Karpas-422 (cell line): ENCODE results near the gene TRMT112. TPM values are rescaled to one million over a fixed set of nuclear protein-coding genes. Genes with fewer than 3 reads are reported as not detected.

Experiments
- DNase-seq: peaks from one replicate; pipeline ENCODE4 v3.0.0-alpha.2; 2015
- H2AFZ ChIP-seq: fragments of 200-600 bp; sonication (generic); 2 replicates; pipeline ENCODE4 v1.6.1; 2014; ENCODE audit warnings: antibody characterized with exemption, low read length, mixed read lengths
- H3K27ac ChIP-seq: fragments of 200-600 bp; sonication (generic); 2 replicates; pipeline ENCODE4 v1.5.1; 2014; ENCODE audit warnings: mild to moderate bottlenecking, low read length, moderate library complexity
- H3K27me3 ChIP-seq: fragments of 200-600 bp; sonication (generic); 2 replicates; pipeline ENCODE4 v1.6.1; 2014; ENCODE audit warnings: low read length, mixed read lengths
- H3K36me3 ChIP-seq: fragments of 200-600 bp; sonication (generic); 2 replicates; pipeline ENCODE4 v1.6.1; 2014; ENCODE audit warnings: low read length, mixed read lengths; ENCODE audit not compliant: insufficient read depth
- H3K4me1 ChIP-seq: fragments of 200-600 bp; sonication (generic); 2 replicates; pipeline ENCODE4 v1.6.1; 2014; ENCODE audit warnings: mild to moderate bottlenecking, low read length, mixed read lengths
- H3K4me2 ChIP-seq: fragments of 200-600 bp; sonication (generic); 2 replicates; pipeline ENCODE4 v1.6.1; 2014; ENCODE audit warnings: low read length, low read depth, mild to moderate bottlenecking; ENCODE audit not compliant: poor library complexity, severe bottlenecking
- H3K4me3 ChIP-seq: fragments of 200-600 bp; sonication (generic); 2 replicates; pipeline ENCODE4 v1.5.1; 2014; ENCODE audit warnings: mild to moderate bottlenecking, antibody characterized with exemption, low read length, mixed read lengths
- H3K79me2 ChIP-seq: fragments of 200-600 bp; sonication (generic); 2 replicates; pipeline ENCODE4 v1.6.1; 2014; ENCODE audit warnings: mild to moderate bottlenecking, low read length, mixed read lengths
- H3K9ac ChIP-seq: fragments of 200-600 bp; sonication (generic); 2 replicates; pipeline ENCODE4 v1.6.0; 2014; ENCODE audit warnings: low read length
- H3K9me2 ChIP-seq: fragments of 200-600 bp; sonication (generic), shearing (Covaris generic); replicated peaks from 2 replicates; pipeline ENCODE4 v1.6.0; 2014; ENCODE audit warnings: mild to moderate bottlenecking, low read length, moderate library complexity; ENCODE audit not compliant: insufficient read depth
- H3K9me3 ChIP-seq: fragments of 300-700, 200-600 bp; sonication (generic); 2 replicates; pipeline ENCODE4 v1.6.1; 2014; ENCODE audit warnings: low read length, mixed read lengths
- H4K20me1 ChIP-seq: fragments of 200-600 bp; sonication (generic); 2 replicates; pipeline ENCODE4 v1.6.1; 2014; ENCODE audit warnings: mild to moderate bottlenecking, antibody characterized with exemption, low read length, low read depth; ENCODE audit not compliant: insufficient read depth
- total RNA-seq: library from RNA; depleted of rRNA; stranded (reverse); fragments of >200 nt; shearing (Covaris generic); gene quantifications from 2 replicates; pipeline ENCODE4 v1.2.3, GENCODE V29; 2014; ENCODE audit warnings: low replicate concordance

TRMT112 gene
- total RNA-seq, 1 experiment from 2014 or later = 363 TPM

DNA sequence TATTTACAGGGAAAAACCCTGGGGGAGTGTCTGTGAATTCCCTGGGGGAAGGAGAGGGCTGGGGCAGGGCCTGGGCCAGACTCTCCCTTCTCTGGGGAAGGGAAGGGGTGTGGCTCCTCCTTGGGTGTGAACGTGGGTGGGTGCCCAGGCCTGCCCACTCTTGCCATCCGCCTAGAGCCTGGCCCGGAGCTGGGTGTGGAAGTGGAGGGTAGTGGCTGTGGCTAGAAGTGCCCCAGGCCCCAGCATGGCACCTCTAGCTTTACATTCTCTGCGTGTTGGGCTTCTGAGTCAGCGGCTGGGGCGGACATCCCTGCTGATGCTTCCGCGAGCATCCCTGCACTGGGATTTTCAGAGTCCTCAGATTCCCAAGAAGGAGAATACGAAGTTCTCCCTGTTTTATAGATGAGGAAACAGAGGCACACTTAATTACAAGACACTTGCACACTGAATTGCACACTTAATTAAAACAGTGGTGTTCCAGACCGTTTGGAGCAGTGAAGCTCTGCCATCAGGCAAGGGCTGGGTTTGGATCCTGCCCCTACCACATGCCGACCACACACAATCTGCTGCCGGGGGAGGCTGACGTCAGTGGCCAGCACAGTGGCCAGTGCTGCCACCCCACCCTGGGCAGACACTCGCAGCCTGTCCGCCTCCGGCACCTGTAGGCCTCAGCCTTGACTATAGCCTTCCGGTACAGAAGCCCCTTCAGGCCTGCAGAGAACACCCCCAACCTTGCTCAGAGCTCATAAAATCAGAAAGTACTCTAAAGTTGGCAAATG lies 40.5 kb downstream of the TRMT112 start:
- Histone ChIP-seq H3K79me2 (peaks cover 6% of the 10 kb centered on the region; the same call in 1 of the 2 replicates), H3K9ac (no peak overlapping the region), H3K36me3 (no peaks in the 10 kb centered on the region), H3K4me1 (peaks cover 9% of the 10 kb centered on the region), H3K9me2 (no peaks in the 10 kb centered on the region), H3K27me3 (no peaks in the 10 kb centered on the region), H2AFZ (no peak overlapping the region), H4K20me1 (no peaks in the 10 kb centered on the region), H3K4me2 (no peak overlapping the region), H3K4me3 (no peak overlapping the region), H3K9me3 (no peaks in the 10 kb centered on the region), H3K27ac (no peak overlapping the region)
- no peak for DNase-seq

DNA sequence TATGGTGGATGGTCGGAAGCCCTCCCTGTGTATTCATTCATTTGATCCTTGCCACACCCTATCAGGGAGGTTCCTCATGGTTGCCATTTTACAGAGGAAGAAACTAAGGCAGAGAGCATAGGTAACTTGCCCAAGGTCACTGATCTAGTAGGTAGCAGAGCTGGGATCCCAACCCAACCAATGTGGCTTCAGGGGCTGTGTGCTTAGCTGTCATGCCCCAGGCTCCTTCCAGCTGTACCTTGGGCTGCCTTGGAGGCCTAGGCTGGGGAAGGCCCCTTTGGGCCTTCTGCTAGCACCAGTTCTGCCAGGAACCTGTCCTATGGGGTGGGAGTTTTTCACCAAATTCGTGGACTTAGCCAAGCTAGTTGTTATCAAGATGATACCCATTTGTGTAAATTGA lies 41.5 kb downstream of the TRMT112 start:
- no peak overlapping the region for H3K4me3 ChIP-seq
- peaks cover 12% of the 10 kb centered on the region for H3K4me1 ChIP-seq
- peaks cover 6% of the 10 kb centered on the region; the same call in 1 of the 2 replicates for H3K79me2 ChIP-seq
- no peak overlapping the region for H2AFZ ChIP-seq
- H4K20me1 ChIP-seq = no peaks in the 10 kb centered on the region
- no peak overlapping the region for H3K9ac ChIP-seq
- no peak for DNase-seq
- no peaks in the 10 kb centered on the region for H3K9me3 ChIP-seq
- H3K9me2 ChIP-seq = no peaks in the 10 kb centered on the region
- no peak overlapping the region for H3K27ac ChIP-seq
- no peaks in the 10 kb centered on the region for H3K27me3 ChIP-seq
- H3K4me2 ChIP-seq = no peak overlapping the region
- no peaks in the 10 kb centered on the region for H3K36me3 ChIP-seq

DNA sequence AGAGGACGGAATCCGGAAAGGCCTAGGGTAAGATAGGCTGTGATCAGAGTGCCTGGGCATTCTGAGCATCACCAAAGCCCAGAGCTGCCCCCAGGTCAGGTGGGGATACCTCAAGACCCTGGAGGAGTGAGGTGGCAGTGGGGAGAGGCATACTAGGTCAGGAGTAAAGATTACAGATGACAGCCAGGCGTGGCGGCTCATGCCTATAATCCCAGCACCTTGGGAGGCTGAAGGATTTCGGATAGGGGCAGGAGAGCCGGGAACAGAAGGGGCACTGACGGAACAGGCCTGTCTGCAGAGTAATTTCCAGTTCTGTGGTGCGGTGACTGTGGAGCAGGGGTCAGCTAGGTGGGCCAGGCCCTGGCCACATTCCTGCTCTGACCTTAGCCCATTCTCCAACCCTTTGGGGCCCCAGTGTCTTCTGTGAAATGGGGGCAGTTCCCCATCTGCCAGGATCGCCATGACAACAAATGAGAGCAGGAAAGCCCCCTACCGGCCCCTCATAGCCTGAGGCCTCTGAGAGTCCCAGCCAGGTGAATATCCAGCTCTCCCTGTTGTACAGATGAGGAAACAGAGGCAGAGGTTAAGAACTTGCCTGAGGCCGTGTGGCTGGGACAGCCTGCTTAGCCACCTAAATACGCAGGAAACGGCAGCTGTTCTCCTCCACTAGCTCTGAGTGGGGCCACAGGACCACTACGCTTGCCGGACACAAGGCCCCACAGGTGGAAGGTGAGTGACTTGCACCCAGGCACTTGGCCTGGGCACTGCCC lies 42.1 kb downstream of the TRMT112 start:
- no peak overlapping the region for H3K9ac ChIP-seq
- H3K79me2 ChIP-seq = peaks cover 6% of the 10 kb centered on the region; the same call in 1 of the 2 replicates
- H3K4me3 ChIP-seq = no peak overlapping the region
- H2AFZ ChIP-seq = no peak overlapping the region
- H3K27me3 ChIP-seq = no peaks in the 10 kb centered on the region
- no peak for DNase-seq
- no peaks in the 10 kb centered on the region for H3K9me2 ChIP-seq
- no peaks in the 10 kb centered on the region for H4K20me1 ChIP-seq
- no peaks in the 10 kb centered on the region for H3K36me3 ChIP-seq
- no peaks in the 10 kb centered on the region for H3K9me3 ChIP-seq
- H3K4me2 ChIP-seq = no peak overlapping the region
- H3K4me1 ChIP-seq = peaks cover 12% of the 10 kb centered on the region
- H3K27ac ChIP-seq = no peak overlapping the region

DNA sequence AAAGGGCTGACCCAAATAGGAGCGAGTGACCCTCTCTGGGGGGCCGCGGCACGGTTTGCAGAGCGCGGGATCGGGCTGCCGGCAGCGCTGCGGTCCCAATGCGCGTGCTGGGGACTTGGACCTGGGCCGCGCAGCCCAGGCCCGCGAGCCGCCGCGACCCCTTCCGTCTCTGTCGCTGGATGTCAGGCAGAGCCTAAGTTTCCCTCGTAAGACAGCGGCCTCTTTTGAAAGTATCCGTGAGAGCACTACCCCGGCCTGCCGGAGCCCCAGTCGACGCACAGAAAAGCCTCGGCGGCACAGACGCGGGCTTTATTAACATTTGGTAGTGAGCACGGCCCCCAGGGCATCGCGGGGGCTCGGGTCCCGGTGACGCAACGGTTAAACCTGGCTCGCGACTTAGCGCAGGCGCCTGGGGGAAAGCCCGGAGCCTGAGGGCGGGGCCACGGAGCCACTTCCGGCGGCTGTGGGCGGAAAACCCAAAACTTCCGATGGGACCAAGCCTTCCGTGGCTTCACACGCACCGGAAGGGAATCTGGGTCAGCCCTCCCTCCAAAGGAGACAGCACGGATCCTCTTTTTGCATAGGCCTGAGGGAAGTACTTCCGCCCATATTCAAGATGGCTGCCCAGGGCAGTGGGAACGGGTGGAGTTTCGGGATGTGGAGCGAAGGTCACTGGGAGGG lies 47.7 kb downstream of the TRMT112 start:
- Histone ChIP-seq H3K4me3 (peak overlapping the region; percentile 85), H3K79me2 (peaks cover 12% of the 10 kb centered on the region), H3K9ac (peak overlapping the region; percentile 90), H3K36me3 (no peaks in the 10 kb centered on the region), H3K4me2 (peak overlapping the region; percentile 92), H3K4me1 (peaks cover 33% of the 10 kb centered on the region), H3K27me3 (no peaks in the 10 kb centered on the region), H3K27ac (peak overlapping the region; percentile 83), H3K9me3 (no peaks in the 10 kb centered on the region), H2AFZ (peak overlapping the region; percentile 21; the same call in 1 of the 2 replicates), H3K9me2 (no peaks in the 10 kb centered on the region), H4K20me1 (no peaks in the 10 kb centered on the region)
- peak; percentile 99 for DNase-seq

DNA sequence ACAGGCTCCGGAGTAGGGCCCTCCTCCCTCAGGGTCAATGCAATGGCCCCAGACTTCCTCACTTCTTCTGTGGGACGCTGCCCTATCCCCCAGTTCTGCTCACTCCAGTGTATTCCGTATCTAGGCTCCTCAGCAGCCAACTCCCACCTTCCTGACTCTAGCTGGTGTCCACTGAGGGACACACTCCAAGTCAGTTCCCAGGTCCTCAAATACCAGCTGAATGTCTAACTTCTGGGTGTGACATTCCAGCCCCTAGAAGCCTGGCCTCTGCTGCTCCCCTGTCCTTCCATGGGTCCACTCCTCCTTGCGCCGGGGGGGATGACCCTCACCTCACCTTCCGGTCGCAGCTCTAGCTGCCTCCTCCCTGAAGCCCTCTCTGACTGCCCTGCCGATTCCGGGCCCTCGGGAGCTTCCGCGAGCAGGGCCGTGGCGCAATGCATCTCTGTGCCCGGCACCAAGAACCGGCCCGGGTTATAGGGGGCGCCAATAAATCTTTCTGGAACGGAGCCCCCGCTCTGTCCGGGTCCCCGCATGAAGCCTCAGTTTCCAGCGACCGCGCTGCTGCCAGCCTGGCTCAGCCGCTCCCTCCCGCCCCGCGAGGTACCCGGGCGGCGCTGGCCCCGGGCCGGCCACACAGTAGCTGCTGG lies 48.3 kb downstream of the TRMT112 start:
- H3K27me3 ChIP-seq = no peaks in the 10 kb centered on the region
- H3K9ac ChIP-seq = peak overlapping the region; percentile 90
- DNase-seq = peak; percentile 85
- peak overlapping the region; percentile 85 for H3K4me3 ChIP-seq
- peak overlapping the region; percentile 21; the same call in 1 of the 2 replicates for H2AFZ ChIP-seq
- H3K36me3 ChIP-seq = no peaks in the 10 kb centered on the region
- H3K4me2 ChIP-seq = peak overlapping the region; percentile 92
- peaks cover 33% of the 10 kb centered on the region for H3K4me1 ChIP-seq
- H3K79me2 ChIP-seq = peaks cover 12% of the 10 kb centered on the region
- no peaks in the 10 kb centered on the region for H3K9me3 ChIP-seq
- H3K9me2 ChIP-seq = no peaks in the 10 kb centered on the region
- peak overlapping the region; percentile 82 for H3K27ac ChIP-seq
- H4K20me1 ChIP-seq = no peaks in the 10 kb centered on the region

DNA sequence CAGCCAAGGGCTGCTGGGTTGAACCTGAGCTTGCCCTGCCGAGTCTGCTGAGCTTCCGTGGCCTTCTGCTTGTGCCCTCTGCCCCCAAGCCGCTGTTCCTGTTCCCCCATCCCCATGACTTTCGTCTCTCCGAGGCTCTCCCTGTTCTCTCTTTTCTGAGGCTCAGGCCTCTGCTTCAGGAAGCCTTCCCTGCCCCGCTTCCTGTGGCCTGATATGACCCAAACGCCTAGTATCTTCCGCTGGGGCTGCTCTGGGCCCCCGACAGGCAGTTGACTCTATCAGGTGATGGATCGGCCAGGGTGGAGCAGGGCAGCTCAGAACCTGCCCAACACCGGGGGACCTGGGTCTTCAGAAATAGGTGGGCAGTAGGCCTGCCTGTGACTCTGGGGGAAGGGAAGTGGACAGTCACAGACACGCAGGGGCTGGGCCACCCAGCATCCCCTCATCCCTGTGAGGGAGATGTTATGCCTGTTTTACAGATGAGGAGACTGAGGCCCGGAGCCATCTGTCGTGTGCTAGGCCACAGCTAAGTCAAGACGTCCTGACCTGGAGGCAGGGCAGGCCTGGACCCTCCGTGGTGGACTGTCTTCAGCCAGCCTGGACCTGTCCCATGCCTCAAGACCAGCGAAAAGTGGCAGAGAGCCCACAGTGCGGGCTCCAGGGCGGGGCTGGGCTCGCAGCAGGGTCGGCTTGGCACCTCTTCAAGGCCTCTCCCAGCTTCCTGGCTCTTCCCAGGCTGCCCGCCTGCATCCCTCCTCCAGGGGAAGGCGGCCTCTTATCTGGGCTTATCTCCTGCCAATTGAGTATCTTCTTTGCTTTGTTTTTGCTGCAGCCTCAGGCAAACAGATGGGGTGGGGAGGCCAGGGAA lies 49.1 kb downstream of the TRMT112 start:
- Histone ChIP-seq H3K4me3 (peak overlapping the region; percentile 85), H2AFZ (no peak overlapping the region)
- no peak for DNase-seq

DNA sequence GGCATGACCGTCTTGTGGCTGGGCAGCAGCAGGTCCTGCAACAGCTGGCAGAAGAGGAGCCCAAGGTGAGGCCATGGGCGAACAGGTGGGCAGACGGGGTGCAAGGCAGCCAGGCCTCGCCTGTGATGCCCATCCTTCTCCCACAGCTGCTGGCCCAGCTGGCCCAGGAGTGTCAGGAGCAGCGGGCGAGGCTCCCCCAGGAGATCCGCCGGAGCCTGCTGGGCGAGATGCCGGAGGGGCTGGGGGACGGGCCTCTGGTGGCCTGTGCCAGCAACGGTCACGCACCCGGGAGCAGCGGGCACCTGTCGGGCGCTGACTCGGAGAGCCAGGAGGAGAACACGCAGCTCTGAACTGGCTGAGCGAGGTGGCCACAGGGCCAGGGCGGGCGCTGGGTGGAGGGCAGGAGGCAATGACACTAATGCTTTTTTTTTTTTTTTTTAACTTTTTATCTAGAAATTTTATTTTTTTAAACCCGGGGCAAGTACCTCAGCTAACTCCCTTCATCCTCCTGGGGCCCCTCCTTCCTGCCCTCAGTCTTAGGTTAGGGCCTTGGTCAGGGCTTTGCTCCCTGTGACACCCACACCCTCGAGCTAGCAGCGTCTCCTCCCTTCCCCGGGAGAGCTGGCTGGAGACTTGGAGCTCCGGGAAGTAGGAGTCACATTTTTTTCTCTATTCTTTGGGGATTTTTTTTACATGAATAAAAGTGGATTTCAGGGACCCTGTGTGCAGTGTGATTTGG lies 50.0 kb downstream of the TRMT112 start:
- no peak overlapping the region for H3K4me2 ChIP-seq
- H3K9ac ChIP-seq = no peak overlapping the region; the same call in 1 of the 2 replicates
- H3K36me3 ChIP-seq = no peaks in the 10 kb centered on the region
- H2AFZ ChIP-seq = no peak overlapping the region
- H4K20me1 ChIP-seq = no peaks in the 10 kb centered on the region
- H3K4me1 ChIP-seq = peaks cover 29% of the 10 kb centered on the region
- H3K79me2 ChIP-seq = peaks cover 8% of the 10 kb centered on the region
- DNase-seq = no peak
- H3K27ac ChIP-seq = no peak overlapping the region
- H3K9me2 ChIP-seq = no peaks in the 10 kb centered on the region
- H3K27me3 ChIP-seq = no peaks in the 10 kb centered on the region
- no peaks in the 10 kb centered on the region for H3K9me3 ChIP-seq
- H3K4me3 ChIP-seq = no peak overlapping the region

More for the DNA sequence above, 49.1 kb downstream of the TRMT112 start:
- Histone ChIP-seq H3K9me2 (no peaks in the 10 kb centered on the region), H3K4me1 (peaks cover 33% of the 10 kb centered on the region), H3K9me3 (no peaks in the 10 kb centered on the region), H3K27me3 (no peaks in the 10 kb centered on the region), H3K36me3 (no peaks in the 10 kb centered on the region), H3K9ac (peak overlapping the region; percentile 90), H3K79me2 (peaks cover 12% of the 10 kb centered on the region), H3K4me2 (peak overlapping the region; percentile 92), H3K27ac (peak overlapping the region; percentile 82; the same call in 1 of the 2 replicates), H4K20me1 (no peaks in the 10 kb centered on the region)
